ENCODE measurements around the gene ZFYVE21. TPM values are rescaled to one million over a fixed set of nuclear protein-coding genes. Genes with fewer than 3 reads are reported as not detected.
"Not testable (repeated sequence)": the region's sequence is repeated elsewhere in the genome, so short reads cannot be mapped to it uniquely, and the experiment has no call there.

The ZFYVE21 gene
- total RNA-seq, 4 donors from 2014 or later, result 69.5 to 134 (median 89.3) TPM

- intact Hi-C loops (cut with DNase I), result no loop called here
- no peak for TF ChIP-seq POLR2A (IDR thresholded peaks at IDR 0.05)
- H3K36me3 ChIP-seq, result peaks cover 21 to 97% (median 27%) of the 10 kb centered on the region in 3 donors
- WGBS, 2 donors, result 100% methylated on average over 1 of the region's 5 CpGs; no CpG with 5 or more reads in 1 of the 2 donors
- H3K4me3 ChIP-seq, result no peak overlapping the region
- no peaks in the 10 kb centered on the region for H3K27me3 ChIP-seq
- DNase-seq, result no peak
- no peaks in the 10 kb centered on the region for H3K9me3 ChIP-seq
- peaks cover 5 to 44% (median 10%) of the 10 kb centered on the region in 3 donors for H3K4me1 ChIP-seq
- no peak overlapping the region for H3K27ac ChIP-seq
These were observed 27.2 kb upstream of the ZFYVE21 start for GRCh38 chr14:103688441-103688840.

- 45 to 65% methylated on average over 16 of the region's 16 CpGs for WGBS, 2 donors
- H3K9me3 ChIP-seq, result no peaks in the 10 kb centered on the region
- H3K27ac ChIP-seq, result peak overlapping the region in 2 of 4 donors; percentile 37 to 45
- H3K36me3 ChIP-seq, result peaks cover 22 to 97% (median 29%) of the 10 kb centered on the region in 3 donors
- no peaks in the 10 kb centered on the region for H3K27me3 ChIP-seq
- no peak overlapping the region for H3K4me3 ChIP-seq
- TF ChIP-seq, protein P1, sequence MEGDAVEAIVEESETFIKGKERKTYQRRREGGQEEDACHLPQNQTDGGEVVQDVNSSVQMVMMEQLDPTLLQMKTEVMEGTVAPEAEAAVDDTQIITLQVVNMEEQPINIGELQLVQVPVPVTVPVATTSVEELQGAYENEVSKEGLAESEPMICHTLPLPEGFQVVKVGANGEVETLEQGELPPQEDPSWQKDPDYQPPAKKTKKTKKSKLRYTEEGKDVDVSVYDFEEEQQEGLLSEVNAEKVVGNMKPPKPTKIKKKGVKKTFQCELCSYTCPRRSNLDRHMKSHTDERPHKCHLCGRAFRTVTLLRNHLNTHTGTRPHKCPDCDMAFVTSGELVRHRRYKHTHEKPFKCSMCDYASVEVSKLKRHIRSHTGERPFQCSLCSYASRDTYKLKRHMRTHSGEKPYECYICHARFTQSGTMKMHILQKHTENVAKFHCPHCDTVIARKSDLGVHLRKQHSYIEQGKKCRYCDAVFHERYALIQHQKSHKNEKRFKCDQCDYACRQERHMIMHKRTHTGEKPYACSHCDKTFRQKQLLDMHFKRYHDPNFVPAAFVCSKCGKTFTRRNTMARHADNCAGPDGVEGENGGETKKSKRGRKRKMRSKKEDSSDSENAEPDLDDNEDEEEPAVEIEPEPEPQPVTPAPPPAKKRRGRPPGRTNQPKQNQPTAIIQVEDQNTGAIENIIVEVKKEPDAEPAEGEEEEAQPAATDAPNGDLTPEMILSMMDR (IDR thresholded peaks at IDR 0.05), result no peak
- TF ChIP-seq POLR2A (IDR thresholded peaks at IDR 0.05), result no peak
- H3K4me1 ChIP-seq, result peaks cover 5 to 52% (median 17%) of the 10 kb centered on the region in 3 donors
- intact Hi-C loops (cut with DNase I), result no loop called here
- DNase-seq, result no peak
These were observed 26.4 kb upstream of the ZFYVE21 start for GRCh38 chr14:103688906-103689902.

DNA sequence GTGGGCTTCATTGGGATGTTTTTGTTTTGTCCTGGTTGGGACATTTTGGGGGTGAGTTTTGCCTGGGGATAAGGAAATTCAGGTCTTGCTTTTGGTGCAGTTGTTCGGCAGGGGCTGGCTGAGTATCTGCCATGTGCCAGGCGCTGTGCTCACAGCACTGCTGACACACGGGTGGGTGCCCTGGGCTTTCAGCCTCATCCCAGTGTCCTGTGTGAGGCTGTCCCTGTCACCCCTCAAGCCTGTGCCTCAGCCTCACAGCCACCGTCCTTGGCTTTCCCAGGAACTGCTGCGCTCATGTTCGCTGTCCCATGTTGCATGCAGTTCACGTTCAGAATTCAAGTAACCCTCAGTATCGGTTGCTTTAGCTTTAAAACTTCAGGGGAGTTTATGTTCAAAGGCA lies 25.3 kb upstream of the ZFYVE21 start:
- WGBS, 2 donors, result 80 to 82% methylated on average over 5 to 7 of the region's 8 CpGs
- no peak for DNase-seq
- H3K36me3 ChIP-seq, result peaks cover 29 to 97% (median 35%) of the 10 kb centered on the region in 3 donors

GRCh38 chr14:103691655-103692054 lies 24.0 kb upstream of the ZFYVE21 start:
- H3K4me1 ChIP-seq, result peaks cover 5 to 76% (median 29%) of the 10 kb centered on the region in 3 donors
- DNase-seq, H3K27me3 ChIP-seq, H3K4me3 ChIP-seq, H3K9me3 ChIP-seq: not testable (repeated sequence)
- peak overlapping the region in 1 of 4 donors; percentile 87 for H3K27ac ChIP-seq
- intact Hi-C loops (cut with DNase I), result loop anchor here (10.0 kb wide), 1 partner anchor 117 kb away; no protein-coding TSS in a partner anchor
- WGBS, 2 donors, result 66 to 79% methylated on average over 2 to 4 of the region's 5 CpGs
- peaks cover 21 to 89% (median 26%) of the 10 kb centered on the region in 3 donors for H3K36me3 ChIP-seq

More for the DNA sequence above, 25.3 kb upstream of the ZFYVE21 start:
- TF ChIP-seq POLR2A (IDR thresholded peaks at IDR 0.05), result no peak
- TF ChIP-seq, protein P1 (IDR thresholded peaks at IDR 0.05), result no peak
- Histone ChIP-seq H3K27me3 (no peaks in the 10 kb centered on the region), H3K4me1 (peaks cover 5 to 63% (median 18%) of the 10 kb centered on the region in 3 donors), H3K9me3 (no peaks in the 10 kb centered on the region), H3K27ac (peak overlapping the region in 2 of 4 donors; percentile 39 to 45), H3K4me3 (no peak overlapping the region)
- intact Hi-C loops (cut with DNase I), result loop anchor here (10.0 kb wide), 1 partner anchor 116 kb away; no protein-coding TSS in a partner anchor

DNA sequence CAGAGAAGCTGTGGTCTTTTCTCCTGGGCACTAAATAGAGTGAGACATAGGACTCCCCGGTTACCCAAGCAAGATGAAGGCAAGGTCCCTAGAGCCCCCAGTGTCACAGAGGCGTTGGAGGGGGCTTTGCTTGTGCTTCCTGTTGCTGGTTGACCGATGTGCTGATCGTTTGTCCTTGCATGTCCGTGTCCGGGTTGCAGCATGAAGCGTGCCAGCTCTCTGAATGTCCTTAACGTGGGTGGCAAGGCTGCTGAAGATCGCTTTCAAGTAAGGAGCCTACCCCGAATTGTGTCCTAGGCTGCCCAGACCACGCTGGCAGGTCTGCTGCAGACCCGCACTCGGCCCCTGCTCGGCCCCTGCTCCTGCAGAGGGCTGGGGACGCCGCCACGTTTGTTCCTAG lies 23.5 kb upstream of the ZFYVE21 start:
- H3K27me3 ChIP-seq, result no peaks in the 10 kb centered on the region
- TF ChIP-seq POLR2A (IDR thresholded peaks at IDR 0.05), result no peak
- TF ChIP-seq, protein P1 (IDR thresholded peaks at IDR 0.05), result no peak
- peaks cover 6 to 81% (median 34%) of the 10 kb centered on the region in 3 donors for H3K4me1 ChIP-seq
- H3K9me3 ChIP-seq, result no peaks in the 10 kb centered on the region
- intact Hi-C loops (cut with DNase I), result loop anchor here (10.0 kb wide), 1 partner anchor 117 kb away; no protein-coding TSS in a partner anchor
- H3K27ac ChIP-seq, result peak overlapping the region in 2 of 4 donors; percentile 74 to 87
- no peak for DNase-seq
- WGBS, 2 donors, result 91% methylated on average over 12 to 17 of the region's 17 CpGs
- peaks cover 21 to 85% (median 21%) of the 10 kb centered on the region in 3 donors for H3K36me3 ChIP-seq
- no peak overlapping the region for H3K4me3 ChIP-seq
